GM08714 (cell line): ENCODE measurements around the gene RMDN3.

Experiments used
- H3K4me3 ChIP-seq: fragments of 200-500 bp; sonication (Bioruptor generic); 2 replicates; pipeline ENCODE4 v1.5.1; 2014; ENCODE audit warnings: mild to moderate bottlenecking, low read length, inconsistent platforms
- ZNF274 ChIP-seq: IDR thresholded peaks from 2 replicates; pipeline ENCODE4 v1.6.1; 2012; ENCODE audit warnings: mild to moderate bottlenecking, low read depth, low read length

The RMDN3 gene

DNA sequence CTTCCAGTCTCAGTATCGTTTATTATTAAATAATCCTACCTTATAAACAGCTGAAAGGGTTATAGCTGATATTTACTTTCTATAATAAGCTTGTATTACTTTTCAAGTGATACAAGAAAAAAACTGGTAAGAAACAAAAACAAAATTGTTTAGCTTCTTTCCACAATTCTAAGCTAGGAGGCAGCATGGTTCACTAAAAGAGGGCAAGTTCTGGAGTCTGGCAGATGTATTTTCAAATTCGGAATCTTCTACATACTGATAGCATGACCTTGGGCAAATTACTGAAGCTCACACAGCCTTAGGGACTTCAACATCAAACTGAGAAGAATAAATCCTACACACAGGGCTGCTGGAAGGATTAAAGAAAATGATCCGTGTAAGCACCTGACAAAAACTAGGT lies 30.1 kb upstream of the RMDN3 start:
- H3K4me3 ChIP-seq = no peak overlapping the region
- no peak for TF ChIP-seq ZNF274

GRCh38 chr15:40782609-40783227 lies 27.7 kb upstream of the RMDN3 start:
- no peak overlapping the region for H3K4me3 ChIP-seq
- no peak for TF ChIP-seq ZNF274

GRCh38 chr15:40776537-40777141 lies 21.6 kb upstream of the RMDN3 start:
- no peak overlapping the region for H3K4me3 ChIP-seq
- no peak for TF ChIP-seq ZNF274

- no peak overlapping the region for H3K4me3 ChIP-seq
- no peak for TF ChIP-seq ZNF274
Measured at GRCh38 chr15:40775740-40776536, 20.9 kb upstream of the RMDN3 start.

DNA sequence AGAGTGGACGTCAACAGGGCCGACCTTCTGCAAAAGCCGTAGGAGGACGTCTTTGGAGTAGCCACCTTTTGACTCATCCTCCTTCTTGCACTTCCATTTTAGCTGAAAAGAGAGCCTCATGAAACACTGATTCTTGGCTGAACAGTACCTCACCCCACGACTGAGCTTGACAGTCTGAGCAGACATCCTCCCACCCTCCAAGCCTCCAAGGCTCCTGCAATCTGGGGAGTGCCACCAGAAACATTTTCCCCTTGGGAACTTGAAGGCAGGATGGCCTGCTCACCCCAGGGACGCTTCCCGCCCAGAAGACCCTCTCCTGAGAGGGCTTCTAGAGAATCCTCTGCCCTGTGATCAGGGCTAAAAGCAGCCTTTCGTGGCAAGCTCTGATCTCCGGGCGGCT lies 20.0 kb upstream of the RMDN3 start:
- H3K4me3 ChIP-seq = no peak overlapping the region
- TF ChIP-seq ZNF274 = no peak

- no peak overlapping the region for H3K4me3 ChIP-seq
- TF ChIP-seq ZNF274 = no peak
Measured at GRCh38 chr15:40773902-40774301, 18.8 kb upstream of the RMDN3 start.

GRCh38 chr15:40773496-40773895 lies 18.4 kb upstream of the RMDN3 start:
- H3K4me3 ChIP-seq = no peak overlapping the region
- TF ChIP-seq ZNF274 = no peak

DNA sequence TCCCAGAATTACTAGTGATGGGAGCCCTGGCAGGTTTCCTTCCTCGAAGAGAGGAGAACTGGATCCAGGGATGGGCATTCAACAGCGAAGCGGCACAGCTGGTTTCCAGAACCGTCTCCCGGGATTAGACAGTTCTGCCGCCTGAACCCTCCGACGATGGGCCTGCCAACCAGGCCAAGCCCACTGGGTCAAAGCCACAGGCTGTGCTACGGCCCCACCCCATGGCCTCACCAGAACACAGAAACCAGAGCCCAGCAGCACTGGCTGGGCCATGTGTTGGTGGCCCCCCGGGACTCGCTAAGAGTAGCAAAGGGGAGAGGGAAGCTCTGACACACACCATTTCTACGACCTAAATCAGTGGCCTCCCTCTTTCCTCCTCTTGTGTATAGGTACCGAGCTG lies 17.0 kb upstream of the RMDN3 start:
- no peak overlapping the region for H3K4me3 ChIP-seq
- TF ChIP-seq ZNF274 = no peak

GRCh38 chr15:40771242-40771641 lies 16.2 kb upstream of the RMDN3 start:
- TF ChIP-seq ZNF274 = no peak
- H3K4me3 ChIP-seq = no peak overlapping the region

GRCh38 chr15:40770147-40770721 lies 15.2 kb upstream of the RMDN3 start:
- peak overlapping the region; percentile 10; the same call in 1 of the 2 replicates for H3K4me3 ChIP-seq
- no peak for TF ChIP-seq ZNF274

GRCh38 chr15:40769274-40770146 lies 14.5 kb upstream of the RMDN3 start, which contains the start of gene C15orf62:
Gene C15orf62 (plus strand): TSS chr15:40769980. CDS start chr15:40770496, 516 bp downstream.
- no peak for TF ChIP-seq ZNF274
- peak within 1 kb of the TSS; percentile 10; the same call in 1 of the 2 replicates for H3K4me3 ChIP-seq

DNA sequence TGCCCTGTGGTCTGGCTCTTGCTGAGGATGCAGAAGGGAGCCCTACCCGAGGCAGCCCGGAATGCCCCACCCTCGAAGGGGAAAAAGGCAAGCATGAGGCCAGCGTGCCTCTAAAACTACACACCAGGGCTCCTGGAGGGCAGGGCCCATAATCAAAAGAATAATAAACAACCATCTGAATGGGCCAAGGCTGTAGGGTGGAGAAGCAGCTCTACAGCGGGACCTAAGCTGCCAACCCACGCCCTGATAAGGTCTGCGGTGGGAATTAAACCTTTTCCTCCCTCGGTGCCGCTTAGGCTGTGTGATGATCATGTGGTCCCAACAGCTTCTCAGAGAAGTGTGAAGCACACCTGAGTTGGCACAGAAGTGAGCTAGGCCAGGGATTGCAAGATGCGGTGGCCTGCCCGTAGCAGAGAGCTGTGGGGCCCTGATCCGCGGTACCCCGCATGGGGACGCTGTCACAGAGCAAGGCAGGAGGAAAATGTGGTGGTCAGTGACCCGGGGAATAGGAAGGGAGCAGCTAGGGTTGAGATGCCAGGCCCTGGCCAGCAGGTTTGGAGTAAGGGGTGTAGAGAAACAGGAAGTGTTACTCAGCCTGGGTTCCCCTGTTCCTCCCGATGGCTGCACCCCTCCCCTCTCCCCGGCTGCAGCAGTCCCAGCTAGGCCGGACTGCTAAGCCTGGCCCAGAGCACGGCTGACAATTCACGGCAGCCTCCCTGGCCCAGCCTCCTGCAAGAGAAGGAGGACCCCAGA lies 13.6 kb upstream of the RMDN3 start:
- no peak overlapping the region; the same call in 1 of the 2 replicates for H3K4me3 ChIP-seq

GRCh38 chr15:40767838-40768500 lies 12.9 kb upstream of the RMDN3 start:
- H3K4me3 ChIP-seq = no peak overlapping the region
- TF ChIP-seq ZNF274 = no peak

More for the DNA sequence above, 13.6 kb upstream of the RMDN3 start:
- TF ChIP-seq ZNF274 = no peak
